LoVo (cell line): ENCODE measurements around the gene MKNK1.
"Not testable (repeated sequence)": the region's sequence is repeated elsewhere in the genome, so short reads cannot be mapped to it uniquely, and the experiment has no call there.

Experiments used
- DNase-seq: peaks from one replicate; pipeline ENCODE4 v3.0.0-alpha.2; 2016; ENCODE audit warnings: low spot score

MKNK1 gene

DNA sequence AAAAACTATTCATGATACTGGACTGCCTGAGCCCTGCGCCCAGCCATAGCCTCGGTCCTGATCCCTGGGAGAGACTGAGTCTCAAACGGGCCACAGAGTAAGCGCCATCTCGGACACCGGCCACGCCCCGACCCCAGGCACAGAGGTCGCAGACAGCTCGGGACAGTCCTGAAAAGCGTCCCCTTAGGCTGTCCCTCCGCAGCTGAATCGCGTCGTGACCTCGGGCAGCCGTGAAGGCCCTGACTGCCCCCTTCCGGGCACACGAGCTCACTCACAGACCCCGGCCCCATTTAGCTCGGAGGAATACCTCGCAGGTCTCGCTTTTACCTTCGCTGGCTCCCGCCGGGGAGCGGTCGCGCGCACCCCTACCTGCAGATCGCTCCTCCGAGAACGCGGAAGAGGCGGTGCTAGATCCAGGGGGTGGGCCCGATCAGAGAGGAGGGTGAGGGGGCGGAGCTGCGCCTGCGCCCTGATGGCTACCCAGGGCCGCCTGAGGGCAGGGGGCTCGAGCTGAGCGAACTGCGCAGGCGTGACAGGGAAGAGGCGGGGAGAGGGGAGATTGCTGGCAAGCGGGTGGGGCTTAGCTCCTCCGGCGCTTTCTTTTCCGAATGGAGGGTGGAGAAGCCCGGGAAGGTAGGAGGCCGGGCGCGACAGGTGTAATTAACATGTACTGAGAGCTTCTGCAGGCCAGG, at the start of gene MKNK1:
Gene MKNK1, minus strand, starts transcription at position 411 of the 692 bp plus-strand sequence. CDS start 20,941 bp downstream, outside the sequence.
- DNase-seq: peak; percentile 98

DNA sequence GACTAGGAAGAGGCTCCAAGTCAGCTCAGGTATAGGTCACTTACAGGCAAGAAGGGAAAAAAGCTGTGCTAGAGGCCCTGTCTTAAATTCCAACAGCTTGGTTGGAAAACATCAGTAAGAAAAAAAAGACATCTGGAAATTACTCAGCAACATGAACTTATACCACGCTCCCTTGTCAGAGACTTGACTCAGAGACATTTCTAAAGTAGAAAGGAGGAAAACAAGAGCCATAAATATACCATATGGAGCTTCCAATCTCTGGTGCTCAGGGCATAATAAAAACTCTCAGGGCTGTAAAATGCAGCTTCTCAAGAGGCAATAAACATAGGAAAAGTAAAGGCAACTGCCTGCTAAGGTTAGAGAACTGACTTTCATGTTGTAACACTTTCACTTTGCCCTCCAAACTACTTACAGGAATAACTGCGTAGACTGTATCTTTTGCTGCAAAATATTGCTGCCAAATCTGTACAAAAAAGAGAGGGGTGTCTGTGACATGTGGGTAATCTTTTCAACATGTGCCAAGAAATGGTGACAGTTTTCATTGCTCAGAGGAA, 49.4 kb upstream of the MKNK1 start:
- DNase-seq: peak; percentile 25

DNA sequence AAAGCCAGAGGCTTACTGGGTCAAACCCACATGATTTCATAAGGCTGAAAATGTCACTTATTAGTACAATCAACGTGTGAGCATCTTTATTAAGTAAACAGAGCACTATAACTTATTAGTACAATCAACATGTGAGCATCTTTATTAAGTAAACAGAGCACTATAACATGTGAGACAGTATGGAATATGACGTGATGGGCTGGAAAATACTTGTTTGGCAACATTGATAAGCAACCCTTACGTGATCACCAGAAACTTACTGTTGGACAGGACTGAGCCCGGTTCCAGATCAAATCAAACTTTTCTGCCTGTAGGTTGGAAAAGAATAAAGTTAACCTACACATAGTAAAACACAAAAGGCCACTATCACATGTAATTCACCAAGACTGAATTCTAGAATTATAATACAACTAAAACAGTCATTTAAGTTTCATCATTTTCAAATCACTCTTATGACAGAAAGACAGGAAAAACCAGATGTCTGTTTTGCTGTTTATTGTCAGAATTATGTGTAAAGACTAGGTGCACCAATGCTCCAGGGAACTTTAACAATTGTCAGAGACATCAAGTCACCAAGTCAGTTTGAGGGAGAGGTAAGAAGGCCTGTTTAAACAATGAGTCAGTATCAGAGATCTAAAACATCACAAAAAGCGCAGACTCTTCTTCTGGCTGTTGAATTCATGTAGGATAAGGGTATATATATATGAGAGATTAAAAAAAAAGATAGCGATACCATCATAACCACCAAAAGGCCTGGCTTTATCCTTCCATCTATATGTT, 48.4 kb upstream of the MKNK1 start:
- DNase-seq: no peak

GRCh38 chr1:46651152-46651551, 47.1 kb upstream of the MKNK1 start:
- DNase-seq: not testable (repeated sequence)

DNA sequence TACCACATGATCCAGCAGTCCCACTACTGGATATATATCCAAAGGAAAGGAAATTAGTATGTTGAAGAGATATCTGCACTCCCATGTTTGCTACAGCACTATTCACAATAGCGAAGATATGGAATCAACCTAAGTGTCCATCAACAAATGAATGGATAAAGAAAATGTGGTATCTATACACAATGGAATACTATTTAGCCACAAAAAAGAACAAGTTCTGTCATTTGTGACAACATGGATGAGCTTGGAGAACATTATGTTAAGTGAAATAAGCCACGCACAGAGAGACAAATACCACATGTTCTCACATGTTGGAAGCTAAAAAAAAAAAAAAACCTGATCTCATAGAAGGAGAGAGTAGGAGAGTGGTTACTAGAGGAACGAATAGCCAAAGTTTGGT, 46.4 kb upstream of the MKNK1 start:
- DNase-seq: no peak

- DNase-seq: no peak
Measured at GRCh38 chr1:46649764-46650163, 45.7 kb upstream of the MKNK1 start.

GRCh38 chr1:46647611-46648010, 43.5 kb upstream of the MKNK1 start:
- DNase-seq: no peak

GRCh38 chr1:46646844-46647243, 42.8 kb upstream of the MKNK1 start:
- DNase-seq: no peak

DNA sequence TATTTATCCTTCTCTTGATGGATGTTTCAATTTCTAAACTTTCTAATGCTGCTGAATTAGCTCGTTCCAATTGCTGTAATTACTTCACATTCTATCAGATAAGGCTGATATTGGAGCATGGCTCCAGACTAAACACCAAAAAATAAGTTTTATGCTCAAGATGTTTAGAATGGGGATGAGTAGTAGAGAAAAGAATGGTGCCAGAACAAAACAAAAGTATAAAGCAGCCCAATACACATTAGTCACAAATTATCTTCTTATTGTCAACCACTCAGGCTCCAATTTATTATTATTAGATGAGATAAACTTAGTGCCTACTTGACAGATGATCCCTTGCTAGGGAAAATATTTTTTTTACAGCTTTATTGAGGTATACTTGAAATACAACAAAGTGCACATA, 42.3 kb upstream of the MKNK1 start:
- DNase-seq: no peak

GRCh38 chr1:46645815-46646214, 41.7 kb upstream of the MKNK1 start:
- no peak for DNase-seq

GRCh38 chr1:46643368-46643775, 39.3 kb upstream of the MKNK1 start:
- peak; percentile 49 for DNase-seq

DNA sequence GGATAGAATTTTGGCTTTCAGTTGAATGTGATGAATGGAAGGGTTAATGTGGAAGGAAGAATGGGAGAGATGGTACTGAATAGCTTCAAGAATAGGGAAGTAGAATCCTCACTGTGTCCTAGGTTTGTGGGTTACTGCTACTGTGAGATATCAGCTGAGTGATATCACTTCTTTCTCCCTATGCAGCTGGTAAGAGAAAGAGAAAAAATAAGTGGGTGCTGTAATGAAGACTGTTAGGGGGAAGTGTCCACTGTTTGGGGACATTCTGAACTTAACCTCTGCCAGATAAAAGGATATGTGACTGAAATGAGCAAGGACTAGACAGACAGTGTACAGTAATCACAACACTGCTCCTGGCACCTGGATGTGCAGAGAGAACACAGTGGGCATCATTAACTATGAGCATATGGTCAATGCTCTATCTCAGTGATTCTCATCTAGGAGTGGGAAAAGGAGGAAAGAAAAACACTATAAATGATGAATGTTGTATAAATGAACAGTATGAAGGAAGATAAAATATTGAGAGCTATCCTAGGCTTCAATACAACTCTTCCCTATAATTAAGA, 38.1 kb upstream of the MKNK1 start:
- DNase-seq: no peak

DNA sequence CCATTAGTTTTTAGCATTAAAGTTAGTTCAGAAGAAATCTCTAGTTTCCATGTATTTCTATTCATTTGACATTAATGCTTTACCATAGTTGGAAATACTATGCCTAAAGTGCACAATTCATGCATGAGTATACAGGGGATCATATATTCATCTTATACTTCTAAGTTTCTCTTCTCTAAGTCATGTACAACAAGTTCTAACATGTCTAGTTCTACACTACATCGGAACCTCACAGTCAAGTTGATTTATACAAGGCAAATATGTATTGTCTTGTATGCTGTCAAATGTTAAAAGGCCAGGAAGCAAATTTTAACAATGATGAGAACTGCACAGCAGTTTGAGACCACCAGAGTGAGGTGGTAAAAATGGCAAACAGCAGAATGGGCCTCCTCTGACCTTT, 35.5 kb upstream of the MKNK1 start:
- DNase-seq: no peak

GRCh38 chr1:46638921-46639320, 34.9 kb upstream of the MKNK1 start:
- peak; percentile 53 for DNase-seq

- no peak for DNase-seq
Measured at GRCh38 chr1:46637444-46638083, 33.5 kb upstream of the MKNK1 start.

DNA sequence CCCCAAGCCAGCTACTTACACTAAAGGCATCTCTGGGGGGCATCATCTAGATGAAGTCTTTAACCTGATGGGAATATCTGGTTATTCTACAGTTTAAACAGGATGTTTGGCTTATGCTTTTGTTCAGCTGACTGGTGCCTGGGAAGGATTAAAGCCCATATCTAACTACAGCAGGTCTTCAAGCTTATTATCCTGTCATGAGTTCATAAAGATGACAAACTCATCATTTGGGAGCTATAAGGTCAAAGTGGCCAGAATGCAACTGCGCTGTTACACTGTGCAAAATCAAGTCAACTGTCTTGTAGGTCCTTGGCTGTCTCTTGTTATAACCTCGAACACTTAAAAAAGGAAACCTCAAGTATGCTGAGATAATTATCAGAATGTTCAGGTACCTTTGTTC, 31.1 kb upstream of the MKNK1 start:
- DNase-seq: no peak

- no peak for DNase-seq
Measured at GRCh38 chr1:46630719-46631118, 26.7 kb upstream of the MKNK1 start.

GRCh38 chr1:46623743-46624644, 19.9 kb upstream of the MKNK1 start:
- no peak for DNase-seq

GRCh38 chr1:46622344-46622743, 18.3 kb upstream of the MKNK1 start:
- peak; percentile 35 for DNase-seq

DNA sequence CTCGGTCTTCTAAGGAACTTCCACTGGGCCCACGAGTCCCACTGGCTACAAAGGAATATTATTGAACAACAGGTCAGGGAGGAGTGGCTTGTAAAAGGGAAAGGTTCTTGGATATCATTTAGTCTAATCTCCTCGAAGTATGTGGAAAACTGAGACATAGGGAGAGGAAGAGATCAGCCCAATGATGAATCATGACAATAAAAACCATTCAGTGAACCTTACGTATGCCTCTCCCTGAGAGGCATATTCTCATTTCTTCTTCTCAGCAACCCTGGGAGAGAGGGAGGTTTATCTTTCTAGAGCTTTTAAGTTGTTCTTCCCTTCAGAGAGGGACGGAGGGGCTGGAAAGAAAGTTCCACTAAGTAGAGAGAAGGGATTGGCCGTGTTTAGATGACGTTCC, 17.9 kb upstream of the MKNK1 start:
- peak; percentile 49 for DNase-seq

DNA sequence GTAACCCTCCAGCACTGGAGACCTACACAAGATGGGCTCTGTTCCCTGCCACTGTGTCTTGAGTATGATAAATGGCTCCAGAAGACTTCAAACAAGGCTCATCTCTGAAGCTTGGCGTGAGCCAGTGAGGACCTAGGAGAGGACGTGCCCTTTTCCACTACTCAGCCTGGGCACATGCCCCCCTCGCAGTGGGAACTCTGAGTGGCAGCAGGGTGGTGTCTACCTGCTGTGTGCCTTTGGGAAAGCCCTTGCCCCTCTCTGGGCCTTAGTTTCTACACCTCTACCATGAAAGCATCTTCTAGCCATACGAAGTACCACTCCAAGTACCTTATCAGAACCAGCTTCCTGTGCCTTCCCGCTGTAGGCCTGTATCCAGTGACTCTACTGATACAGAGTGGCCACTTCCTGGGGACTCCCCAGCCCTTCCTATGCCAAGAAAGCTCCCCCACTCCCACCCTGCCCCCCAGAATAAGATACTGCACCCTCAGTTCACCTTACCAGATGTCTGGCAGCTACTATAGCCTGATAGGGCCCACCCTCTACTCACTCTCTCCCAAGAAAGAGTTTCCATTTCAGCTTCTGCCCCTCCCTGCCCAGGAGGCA, 15.7 kb upstream of the MKNK1 start:
- no peak for DNase-seq
